ENCODE measurements around the gene KCTD7. TPM values are rescaled to one million over a fixed set of nuclear protein-coding genes. Genes with fewer than 3 reads are reported as not detected.
A peak's percentile ranks its signal among the peaks of the same experiment; 100 is the strongest.

The KCTD7 gene
- total and polyA plus RNA-seq, 10 of the 15 experiments (the other 5 are each of a cell fraction or from before 2014, with no cell fraction given), result 1.6 to 18.0 (median 9.4) TPM

DNA sequence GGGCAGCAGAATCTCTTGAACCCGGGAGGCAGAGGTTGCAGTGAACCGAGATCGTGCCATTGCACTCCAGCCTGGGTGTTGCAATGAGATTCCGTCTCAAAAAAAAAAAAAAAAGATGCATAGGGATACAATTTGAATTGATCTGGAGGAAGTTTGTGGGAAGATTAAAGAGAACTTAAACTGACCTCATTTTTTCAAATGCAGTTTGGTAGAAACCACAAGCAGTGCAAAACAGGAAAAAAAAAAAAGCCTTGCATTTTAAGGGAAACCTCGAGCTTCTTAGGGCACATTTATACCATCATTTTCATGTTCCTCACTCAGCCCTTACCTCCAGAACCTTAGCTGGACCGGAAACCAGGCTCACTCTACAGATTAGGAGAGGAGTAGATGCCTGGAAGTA is 2.8 kb downstream of the KCTD7 start (continued):
- TF ChIP-seq, protein P1, sequence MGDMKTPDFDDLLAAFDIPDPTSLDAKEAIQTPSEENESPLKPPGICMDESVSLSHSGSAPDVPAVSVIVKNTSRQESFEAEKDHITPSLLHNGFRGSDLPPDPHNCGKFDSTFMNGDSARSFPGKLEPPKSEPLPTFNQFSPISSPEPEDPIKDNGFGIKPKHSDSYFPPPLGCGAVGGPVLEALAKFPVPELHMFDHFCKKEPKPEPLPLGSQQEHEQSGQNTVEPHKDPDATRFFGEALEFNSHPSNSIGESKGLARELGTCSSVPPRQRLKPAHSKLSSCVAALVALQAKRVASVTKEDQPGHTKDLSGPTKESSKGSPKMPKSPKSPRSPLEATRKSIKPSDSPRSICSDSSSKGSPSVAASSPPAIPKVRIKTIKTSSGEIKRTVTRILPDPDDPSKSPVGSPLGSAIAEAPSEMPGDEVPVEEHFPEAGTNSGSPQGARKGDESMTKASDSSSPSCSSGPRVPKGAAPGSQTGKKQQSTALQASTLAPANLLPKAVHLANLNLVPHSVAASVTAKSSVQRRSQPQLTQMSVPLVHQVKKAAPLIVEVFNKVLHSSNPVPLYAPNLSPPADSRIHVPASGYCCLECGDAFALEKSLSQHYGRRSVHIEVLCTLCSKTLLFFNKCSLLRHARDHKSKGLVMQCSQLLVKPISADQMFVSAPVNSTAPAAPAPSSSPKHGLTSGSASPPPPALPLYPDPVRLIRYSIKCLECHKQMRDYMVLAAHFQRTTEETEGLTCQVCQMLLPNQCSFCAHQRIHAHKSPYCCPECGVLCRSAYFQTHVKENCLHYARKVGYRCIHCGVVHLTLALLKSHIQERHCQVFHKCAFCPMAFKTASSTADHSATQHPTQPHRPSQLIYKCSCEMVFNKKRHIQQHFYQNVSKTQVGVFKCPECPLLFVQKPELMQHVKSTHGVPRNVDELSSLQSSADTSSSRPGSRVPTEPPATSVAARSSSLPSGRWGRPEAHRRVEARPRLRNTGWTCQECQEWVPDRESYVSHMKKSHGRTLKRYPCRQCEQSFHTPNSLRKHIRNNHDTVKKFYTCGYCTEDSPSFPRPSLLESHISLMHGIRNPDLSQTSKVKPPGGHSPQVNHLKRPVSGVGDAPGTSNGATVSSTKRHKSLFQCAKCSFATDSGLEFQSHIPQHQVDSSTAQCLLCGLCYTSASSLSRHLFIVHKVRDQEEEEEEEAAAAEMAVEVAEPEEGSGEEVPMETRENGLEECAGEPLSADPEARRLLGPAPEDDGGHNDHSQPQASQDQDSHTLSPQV (IDR thresholded peaks at IDR 0.05), result no peak
- TF ChIP-seq BRCA1 (IDR thresholded peaks at IDR 0.05; ENCODE audit: low read depth, low read length) (no peak), ATF7 (IDR thresholded peaks at IDR 0.05; ENCODE audit: low read depth) (0 out of 2 replicates have a peak, but pooled peaks have one; percentile 38), EZH2 (IDR thresholded peaks at IDR 0.05; ENCODE audit: borderline replicate concordance, control insufficient read depth, low read depth, low read length) (no peak), YBX1 (IDR thresholded peaks at IDR 0.05) (no peak), YY1 (IDR thresholded peaks at IDR 0.05; ENCODE audit: low read depth, low read length) (no peak), BCL11A (IDR thresholded peaks at IDR 0.05; ENCODE audit: low read depth, low read length) (no peak), GABPA (IDR thresholded peaks at IDR 0.05; ENCODE audit: low read depth) (no peak), CEBPB (IDR thresholded peaks at IDR 0.05; ENCODE audit: borderline replicate concordance in 1 of 2, low read depth in 2 of 2, low read length in 2 of 2) (no peak), RELA (IDR thresholded peaks at IDR 0.05; ENCODE audit: borderline replicate concordance, partially characterized antibody) (no peak), TCF7 (IDR thresholded peaks at IDR 0.05; ENCODE audit: borderline replicate concordance) (0 out of 2 replicates have a peak, but pooled peaks have one; percentile 69), ZNF207 (IDR thresholded peaks at IDR 0.05; ENCODE audit: borderline replicate concordance) (no peak)
- TF ChIP-seq, protein P2, sequence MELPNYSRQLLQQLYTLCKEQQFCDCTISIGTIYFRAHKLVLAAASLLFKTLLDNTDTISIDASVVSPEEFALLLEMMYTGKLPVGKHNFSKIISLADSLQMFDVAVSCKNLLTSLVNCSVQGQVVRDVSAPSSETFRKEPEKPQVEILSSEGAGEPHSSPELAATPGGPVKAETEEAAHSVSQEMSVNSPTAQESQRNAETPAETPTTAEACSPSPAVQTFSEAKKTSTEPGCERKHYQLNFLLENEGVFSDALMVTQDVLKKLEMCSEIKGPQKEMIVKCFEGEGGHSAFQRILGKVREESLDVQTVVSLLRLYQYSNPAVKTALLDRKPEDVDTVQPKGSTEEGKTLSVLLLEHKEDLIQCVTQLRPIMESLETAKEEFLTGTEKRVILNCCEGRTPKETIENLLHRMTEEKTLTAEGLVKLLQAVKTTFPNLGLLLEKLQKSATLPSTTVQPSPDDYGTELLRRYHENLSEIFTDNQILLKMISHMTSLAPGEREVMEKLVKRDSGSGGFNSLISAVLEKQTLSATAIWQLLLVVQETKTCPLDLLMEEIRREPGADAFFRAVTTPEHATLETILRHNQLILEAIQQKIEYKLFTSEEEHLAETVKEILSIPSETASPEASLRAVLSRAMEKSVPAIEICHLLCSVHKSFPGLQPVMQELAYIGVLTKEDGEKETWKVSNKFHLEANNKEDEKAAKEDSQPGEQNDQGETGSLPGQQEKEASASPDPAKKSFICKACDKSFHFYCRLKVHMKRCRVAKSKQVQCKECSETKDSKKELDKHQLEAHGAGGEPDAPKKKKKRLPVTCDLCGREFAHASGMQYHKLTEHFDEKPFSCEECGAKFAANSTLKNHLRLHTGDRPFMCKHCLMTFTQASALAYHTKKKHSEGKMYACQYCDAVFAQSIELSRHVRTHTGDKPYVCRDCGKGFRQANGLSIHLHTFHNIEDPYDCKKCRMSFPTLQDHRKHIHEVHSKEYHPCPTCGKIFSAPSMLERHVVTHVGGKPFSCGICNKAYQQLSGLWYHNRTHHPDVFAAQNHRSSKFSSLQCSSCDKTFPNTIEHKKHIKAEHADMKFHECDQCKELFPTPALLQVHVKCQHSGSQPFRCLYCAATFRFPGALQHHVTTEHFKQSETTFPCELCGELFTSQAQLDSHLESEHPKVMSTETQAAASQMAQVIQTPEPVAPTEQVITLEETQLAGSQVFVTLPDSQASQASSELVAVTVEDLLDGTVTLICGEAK (IDR thresholded peaks at IDR 0.05; ENCODE audit: borderline replicate concordance), result no peak
- TF ChIP-seq, protein P3, sequence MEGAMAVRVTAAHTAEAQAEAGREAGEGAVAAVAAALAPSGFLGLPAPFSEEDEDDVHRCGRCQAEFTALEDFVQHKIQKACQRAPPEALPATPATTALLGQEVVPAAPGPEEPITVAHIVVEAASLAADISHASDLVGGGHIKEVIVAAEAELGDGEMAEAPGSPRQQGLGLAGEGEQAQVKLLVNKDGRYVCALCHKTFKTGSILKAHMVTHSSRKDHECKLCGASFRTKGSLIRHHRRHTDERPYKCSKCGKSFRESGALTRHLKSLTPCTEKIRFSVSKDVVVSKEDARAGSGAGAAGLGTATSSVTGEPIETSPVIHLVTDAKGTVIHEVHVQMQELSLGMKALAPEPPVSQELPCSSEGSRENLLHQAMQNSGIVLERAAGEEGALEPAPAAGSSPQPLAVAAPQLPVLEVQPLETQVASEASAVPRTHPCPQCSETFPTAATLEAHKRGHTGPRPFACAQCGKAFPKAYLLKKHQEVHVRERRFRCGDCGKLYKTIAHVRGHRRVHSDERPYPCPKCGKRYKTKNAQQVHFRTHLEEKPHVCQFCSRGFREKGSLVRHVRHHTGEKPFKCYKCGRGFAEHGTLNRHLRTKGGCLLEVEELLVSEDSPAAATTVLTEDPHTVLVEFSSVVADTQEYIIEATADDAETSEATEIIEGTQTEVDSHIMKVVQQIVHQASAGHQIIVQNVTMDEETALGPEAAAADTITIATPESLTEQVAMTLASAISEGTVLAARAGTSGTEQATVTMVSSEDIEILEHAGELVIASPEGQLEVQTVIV (IDR thresholded peaks at IDR 0.05; ENCODE audit: borderline replicate concordance, partially characterized antibody), result no peak
- TF ChIP-seq, protein P4, sequence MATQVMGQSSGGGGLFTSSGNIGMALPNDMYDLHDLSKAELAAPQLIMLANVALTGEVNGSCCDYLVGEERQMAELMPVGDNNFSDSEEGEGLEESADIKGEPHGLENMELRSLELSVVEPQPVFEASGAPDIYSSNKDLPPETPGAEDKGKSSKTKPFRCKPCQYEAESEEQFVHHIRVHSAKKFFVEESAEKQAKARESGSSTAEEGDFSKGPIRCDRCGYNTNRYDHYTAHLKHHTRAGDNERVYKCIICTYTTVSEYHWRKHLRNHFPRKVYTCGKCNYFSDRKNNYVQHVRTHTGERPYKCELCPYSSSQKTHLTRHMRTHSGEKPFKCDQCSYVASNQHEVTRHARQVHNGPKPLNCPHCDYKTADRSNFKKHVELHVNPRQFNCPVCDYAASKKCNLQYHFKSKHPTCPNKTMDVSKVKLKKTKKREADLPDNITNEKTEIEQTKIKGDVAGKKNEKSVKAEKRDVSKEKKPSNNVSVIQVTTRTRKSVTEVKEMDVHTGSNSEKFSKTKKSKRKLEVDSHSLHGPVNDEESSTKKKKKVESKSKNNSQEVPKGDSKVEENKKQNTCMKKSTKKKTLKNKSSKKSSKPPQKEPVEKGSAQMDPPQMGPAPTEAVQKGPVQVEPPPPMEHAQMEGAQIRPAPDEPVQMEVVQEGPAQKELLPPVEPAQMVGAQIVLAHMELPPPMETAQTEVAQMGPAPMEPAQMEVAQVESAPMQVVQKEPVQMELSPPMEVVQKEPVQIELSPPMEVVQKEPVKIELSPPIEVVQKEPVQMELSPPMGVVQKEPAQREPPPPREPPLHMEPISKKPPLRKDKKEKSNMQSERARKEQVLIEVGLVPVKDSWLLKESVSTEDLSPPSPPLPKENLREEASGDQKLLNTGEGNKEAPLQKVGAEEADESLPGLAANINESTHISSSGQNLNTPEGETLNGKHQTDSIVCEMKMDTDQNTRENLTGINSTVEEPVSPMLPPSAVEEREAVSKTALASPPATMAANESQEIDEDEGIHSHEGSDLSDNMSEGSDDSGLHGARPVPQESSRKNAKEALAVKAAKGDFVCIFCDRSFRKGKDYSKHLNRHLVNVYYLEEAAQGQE (IDR thresholded peaks at IDR 0.05; ENCODE audit: low read depth, low read length), result no peak
